HG02970 (cell line): Measurements from ENCODE around the gene EXOC1.
A peak's percentile ranks its signal among the peaks of the same experiment; 100 is the strongest.
"Not testable (repeated sequence)": the region's sequence is repeated elsewhere in the genome, so short reads cannot be mapped to it uniquely, and the experiment has no call there.

ENCODE experiments used
- ATAC-seq: cut with Tn5 transposase; IDR thresholded peaks from one replicate; pipeline ENCODE4 v1.9.1; 2021; ENCODE audit warnings: mild to moderate bottlenecking, moderate library complexity, moderate number of reproducible peaks; ENCODE audit not compliant: unreplicated experiment, low FRiP score

The EXOC1 gene, protein sequence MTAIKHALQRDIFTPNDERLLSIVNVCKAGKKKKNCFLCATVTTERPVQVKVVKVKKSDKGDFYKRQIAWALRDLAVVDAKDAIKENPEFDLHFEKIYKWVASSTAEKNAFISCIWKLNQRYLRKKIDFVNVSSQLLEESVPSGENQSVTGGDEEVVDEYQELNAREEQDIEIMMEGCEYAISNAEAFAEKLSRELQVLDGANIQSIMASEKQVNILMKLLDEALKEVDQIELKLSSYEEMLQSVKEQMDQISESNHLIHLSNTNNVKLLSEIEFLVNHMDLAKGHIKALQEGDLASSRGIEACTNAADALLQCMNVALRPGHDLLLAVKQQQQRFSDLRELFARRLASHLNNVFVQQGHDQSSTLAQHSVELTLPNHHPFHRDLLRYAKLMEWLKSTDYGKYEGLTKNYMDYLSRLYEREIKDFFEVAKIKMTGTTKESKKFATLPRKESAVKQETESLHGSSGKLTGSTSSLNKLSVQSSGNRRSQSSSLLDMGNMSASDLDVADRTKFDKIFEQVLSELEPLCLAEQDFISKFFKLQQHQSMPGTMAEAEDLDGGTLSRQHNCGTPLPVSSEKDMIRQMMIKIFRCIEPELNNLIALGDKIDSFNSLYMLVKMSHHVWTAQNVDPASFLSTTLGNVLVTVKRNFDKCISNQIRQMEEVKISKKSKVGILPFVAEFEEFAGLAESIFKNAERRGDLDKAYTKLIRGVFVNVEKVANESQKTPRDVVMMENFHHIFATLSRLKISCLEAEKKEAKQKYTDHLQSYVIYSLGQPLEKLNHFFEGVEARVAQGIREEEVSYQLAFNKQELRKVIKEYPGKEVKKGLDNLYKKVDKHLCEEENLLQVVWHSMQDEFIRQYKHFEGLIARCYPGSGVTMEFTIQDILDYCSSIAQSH

DNA sequence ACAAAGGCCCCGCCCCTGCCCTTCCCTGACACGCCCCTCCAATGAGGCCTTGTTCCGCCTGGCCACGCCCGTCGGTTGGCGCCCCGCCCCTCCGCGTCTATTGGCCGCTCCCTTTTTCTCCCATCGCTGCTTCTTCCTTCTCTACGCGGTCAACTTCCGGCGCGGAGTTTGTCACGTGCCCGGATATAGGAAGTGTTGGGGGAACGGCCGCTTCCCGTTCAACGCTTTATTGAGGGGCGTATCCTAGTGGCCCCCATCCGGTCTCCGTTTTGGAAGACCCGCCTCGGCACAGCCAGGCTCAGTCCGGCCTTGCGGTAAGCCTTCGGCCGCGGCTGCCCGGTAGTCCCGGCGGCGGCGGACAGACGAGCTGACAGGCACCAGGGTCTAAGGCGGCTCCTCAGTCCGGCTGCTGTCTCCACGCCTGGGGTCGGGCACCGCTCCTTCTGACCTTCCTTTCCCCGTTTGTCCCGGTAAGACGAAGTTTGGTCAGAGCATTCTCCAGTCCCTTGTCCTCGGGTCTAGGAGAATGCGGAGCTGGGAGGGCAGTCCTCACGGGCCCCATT lies at the start of gene EXOC1:
Gene EXOC1, plus strand, starts transcription at position 165 of the 563 bp plus-strand sequence. CDS start 4,676 bp downstream, outside the sequence.
- peak; percentile 99 for ATAC-seq

DNA sequence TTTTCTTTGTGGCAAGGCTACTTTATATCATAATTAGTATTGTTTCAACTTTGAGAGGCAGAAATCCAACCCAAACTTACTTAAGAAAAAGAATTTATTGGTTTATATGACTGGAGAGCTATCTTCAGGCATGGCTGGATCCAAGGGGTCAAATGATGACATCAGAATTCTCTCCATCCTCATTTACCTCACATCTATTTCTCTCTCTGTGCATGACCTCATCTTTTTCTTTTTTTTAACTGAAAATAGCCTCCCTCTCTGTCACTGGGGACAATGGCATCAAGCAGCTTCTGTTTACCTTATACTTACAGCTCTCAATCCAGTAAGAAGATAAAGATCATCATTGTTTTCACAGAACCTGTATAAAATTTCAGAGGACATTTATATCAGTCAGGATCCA lies 45.9 kb upstream of the EXOC1 start:
- ATAC-seq: no peak

DNA sequence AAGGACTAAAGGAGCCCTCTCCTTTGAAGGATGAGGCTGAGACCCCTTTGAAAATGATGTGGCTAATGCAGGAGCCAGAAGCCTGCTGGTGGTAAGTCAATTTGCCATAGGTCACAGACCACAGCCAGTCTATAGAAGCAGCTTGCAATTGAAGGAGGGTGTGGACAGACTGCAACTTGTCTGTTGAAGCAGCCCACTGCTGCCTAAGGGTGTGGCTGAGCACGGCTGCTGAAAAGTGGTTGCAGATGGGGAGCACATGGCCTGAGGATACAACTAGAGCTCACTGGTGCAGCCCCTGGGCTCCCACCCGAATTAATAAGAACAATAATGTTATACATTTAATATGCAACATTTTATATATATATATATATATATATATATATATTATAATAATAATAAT lies 45.3 kb upstream of the EXOC1 start:
- ATAC-seq: no peak

DNA sequence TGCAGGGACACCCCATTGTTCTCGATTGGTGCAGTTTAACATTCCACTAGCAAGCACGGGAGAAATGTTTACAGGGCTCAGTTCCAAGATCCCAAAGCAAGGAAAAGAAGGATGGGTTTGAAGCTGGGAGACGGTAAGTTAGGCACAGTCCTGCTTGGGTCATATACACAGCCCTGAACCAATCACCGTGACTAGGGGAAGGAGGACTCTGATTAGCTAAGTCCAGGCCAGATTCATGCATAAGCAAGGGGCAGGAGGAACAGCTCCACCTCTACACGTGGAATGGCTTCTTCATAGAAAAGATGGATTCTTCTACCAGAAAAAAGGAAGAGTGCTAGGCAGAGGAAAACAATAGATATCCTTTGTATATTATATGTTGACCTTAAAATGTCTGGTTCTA lies 44.8 kb upstream of the EXOC1 start:
- ATAC-seq: no peak

DNA sequence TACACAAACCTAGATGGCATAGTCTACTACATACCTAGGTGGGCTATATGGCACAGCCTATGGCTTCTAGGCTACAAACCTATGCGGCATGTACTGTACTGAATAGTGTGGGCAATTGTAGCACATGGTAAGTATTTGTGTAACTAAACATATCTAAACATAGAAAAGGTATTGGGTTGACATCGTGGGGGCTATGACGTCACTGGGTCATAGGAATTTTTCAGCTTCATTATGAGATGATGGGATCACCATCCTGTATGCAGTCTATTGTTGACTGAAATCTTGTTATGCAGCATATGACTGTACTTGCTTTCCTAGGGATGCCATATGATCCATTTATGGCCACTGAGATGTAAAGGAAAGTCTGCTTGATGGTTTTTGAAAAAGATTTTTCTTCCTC lies 35.8 kb upstream of the EXOC1 start:
- no peak for ATAC-seq

DNA sequence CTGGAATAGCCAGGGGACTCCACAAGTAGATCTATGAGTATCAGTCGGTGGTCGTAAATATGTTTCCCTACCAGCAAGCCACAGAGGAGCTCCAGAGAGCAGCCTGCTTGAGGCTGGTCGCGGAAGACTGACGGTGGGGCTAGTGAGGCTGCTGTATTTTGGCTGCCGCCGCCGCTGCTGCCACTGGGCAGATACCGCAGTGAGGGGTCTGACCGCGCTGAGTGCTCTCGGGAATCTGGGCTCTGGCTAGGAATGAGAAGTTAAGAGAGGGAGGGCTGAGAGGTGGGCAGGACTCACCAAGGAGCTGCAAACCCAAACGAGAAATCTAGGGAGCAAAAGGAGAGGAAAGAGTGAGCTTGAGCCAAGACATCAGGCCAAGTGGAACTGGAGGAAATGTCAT lies 33.8 kb upstream of the EXOC1 start, which contains the start of gene EXOC1L:
Gene EXOC1L, plus strand, starts transcription at position 157 of the 400 bp plus-strand sequence. Its CDS starts 237 bp downstream, at position 394.
- no peak for ATAC-seq

DNA sequence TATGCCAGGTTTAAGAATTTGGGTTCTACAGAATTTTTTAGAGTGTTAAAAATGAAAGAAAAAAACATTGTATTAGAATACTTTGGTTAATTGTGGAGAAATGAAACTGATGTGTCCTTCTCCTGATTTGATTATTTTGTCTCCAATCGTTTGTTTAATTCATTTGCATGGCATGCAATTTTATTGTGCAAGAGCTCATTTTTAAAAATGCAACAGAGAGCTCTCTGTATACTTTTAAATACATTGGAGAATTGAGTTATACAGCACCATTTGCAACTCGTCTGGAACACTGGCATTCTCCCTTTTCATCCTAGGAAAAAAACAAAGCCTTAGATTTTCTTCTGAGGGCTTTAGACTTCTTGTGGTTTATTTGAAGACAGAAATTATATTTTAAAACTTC lies 33.2 kb upstream of the EXOC1 start:
- ATAC-seq: no peak

DNA sequence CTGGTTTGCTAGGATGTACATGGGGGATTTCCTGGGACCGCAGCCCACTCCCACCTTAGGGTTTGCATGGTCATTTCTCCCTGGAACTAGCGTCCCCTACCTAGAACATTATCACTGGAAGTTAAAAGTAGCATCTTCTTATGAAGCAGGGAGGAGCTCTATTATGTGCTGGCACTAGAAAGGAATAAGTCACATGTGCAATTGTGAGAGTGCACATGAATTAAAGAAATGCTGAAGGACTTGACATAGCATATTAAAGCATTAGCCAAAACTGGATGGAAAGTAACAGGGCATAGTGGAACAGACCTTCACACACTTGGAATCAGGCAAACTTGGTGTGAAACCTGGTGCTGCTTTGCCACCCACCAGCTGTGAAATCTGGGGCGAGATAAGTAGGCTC lies 31.1 kb upstream of the EXOC1 start:
- ATAC-seq: no peak

DNA sequence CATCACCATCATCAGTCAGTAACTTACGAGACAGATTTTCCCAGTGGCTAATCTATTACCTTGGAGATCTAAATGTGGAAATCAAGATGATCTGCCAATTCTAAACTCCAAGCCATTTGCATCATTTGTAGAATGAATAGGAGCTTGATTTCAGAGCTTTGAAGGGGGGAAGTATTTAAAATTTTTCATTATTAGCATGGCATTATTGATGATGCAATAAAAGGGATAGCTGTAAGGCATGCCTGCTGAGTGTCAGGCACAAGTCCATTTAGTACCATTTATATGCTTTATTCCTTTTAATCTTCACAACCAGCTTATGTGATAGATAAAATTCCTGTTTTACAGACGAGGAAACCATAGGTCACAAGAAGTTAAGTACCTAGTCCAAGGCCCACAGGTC lies 28.6 kb upstream of the EXOC1 start:
- ATAC-seq: no peak

DNA sequence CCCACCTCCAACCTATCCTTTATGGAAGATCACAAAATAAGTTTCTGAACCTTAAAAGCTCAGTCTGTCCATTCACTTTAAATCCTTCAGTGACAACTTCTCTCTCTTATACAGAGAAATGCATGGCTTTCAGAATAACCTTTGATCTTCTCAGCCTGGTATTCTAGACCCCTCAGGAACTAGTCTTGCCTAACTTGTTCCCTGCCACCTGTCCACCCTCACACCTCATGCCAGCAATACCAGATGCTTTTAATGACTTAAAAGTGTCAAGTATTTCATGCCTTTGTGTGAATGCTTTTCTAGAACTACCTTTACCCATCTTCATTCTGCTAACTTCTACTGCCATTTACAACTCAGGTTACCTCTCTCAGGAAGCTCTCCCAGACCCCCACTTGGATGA lies 26.5 kb upstream of the EXOC1 start:
- no peak for ATAC-seq

DNA sequence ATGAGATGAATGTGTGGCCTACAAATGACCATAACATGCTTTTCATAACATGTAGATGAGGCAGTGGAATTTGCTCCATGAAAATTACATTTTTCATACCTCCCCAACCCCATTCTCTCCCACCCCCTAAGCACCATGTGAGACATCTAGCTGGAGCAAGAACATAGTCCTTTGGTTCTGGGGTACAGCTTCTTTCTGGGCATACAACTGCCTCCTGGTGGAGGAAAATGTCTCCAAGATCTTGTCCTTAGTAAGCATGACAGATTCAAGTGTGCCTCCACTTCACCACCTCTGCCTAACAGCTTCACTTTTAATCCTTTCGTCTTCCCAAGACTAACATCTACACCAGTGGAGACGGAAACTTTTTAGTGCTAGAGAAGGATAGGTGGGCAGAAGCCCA lies 25.9 kb upstream of the EXOC1 start:
- ATAC-seq: no peak

DNA sequence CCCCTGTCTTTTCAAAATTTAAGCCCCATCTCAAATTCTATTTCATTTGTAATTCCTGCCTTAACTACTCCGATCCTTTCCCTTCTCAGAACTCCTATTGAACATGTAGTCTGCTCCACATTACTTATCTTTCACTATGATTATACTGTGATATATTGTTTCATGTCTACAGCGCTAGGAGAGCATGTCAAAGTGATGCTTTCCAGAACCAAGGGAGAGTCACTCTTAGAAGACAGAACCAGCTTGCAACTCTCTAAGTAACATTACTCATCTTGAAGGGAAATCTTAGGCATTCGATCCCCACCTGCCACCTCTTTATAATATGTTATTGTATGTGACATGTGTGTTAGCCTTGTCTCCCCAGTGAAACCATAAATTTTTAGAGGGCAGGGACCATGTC lies 23.4 kb upstream of the EXOC1 start:
- ATAC-seq: no peak

DNA sequence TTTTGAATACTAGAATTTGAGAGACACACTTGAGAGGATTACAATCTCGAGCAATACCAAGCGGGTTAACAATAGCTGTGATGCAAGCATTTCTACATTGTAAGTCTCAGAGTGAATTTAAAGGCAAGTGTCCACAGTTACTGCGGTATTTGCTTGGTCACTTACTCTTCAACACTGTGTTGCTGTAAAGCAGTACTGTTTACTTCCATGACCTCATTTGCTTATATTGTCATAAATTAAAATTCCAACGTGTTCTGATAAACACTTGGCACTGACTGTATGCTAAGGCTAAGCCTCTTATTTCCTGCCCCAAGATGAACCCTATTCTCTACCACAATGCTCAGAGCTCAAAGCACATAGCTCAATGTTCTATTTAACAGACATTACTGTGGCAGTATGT lies 22.7 kb upstream of the EXOC1 start:
- no peak for ATAC-seq

DNA sequence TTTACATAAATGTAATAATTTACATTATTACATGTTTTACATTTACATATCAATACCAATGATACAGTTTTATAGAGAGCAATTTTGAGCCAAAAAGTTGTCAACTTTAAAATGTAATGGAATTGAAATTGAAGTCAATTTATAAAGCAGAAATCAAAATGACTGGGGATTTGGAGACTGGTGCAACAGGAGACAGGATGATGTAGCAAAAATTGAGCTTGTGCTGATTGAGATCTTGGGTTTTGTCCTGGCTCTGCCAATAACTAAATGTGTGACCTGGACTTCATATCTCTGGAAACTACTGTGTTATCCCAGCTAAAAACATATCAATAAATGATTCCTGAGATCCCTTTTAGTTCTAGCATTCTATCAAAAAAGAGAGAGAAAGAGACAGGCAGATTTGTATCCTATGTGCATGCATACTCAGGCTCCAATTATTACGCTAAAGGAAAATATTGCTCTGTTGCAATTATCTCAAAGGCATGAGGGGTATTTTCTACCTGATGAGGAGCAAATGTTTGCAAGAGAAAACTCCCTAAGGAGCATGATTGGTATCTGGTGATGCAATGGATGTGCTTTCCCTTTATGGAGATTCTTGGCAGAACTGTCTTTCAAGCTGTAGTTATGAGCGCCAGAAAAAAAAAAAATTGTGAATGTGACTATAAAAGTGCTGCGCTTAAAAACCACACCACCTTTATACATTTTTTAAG lies 19.2 kb upstream of the EXOC1 start:
- ATAC-seq: no peak

DNA sequence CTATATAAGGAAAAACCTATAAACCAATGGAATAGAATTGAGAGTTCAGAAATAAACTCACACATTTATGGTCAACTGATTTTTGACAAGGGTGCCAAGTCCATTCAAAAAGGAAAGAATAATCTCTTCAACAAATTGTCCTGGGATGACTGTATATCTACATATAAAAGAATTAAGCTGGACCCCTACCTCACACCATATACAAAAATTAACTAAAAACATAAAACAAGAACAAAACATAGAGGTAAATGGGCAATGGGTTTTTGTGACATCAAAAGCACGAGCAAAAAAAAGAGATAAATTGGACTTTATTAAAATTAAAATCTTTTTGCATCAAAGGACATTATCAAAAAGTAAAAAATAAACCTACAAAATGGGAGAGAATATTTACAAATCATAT lies 15.5 kb upstream of the EXOC1 start:
- ATAC-seq: no peak

DNA sequence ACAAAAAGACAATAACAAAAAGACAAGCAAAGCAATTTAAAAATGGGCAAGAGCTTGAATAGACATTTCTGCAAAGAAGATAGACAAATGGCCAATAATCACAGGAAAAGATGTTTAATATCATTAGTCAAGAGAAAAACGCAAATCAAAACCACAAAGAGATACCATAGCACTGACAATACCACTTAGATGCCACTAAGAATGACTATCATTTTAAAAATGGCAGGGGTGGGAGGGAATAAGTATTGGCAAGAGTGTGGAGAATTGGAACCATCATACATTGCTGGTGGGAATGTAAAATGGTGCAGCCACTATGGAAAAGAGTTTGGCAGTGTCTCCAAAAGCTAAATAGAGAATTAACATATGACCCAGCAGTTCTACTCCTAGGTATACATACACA lies 15.1 kb upstream of the EXOC1 start:
- ATAC-seq: no peak

DNA sequence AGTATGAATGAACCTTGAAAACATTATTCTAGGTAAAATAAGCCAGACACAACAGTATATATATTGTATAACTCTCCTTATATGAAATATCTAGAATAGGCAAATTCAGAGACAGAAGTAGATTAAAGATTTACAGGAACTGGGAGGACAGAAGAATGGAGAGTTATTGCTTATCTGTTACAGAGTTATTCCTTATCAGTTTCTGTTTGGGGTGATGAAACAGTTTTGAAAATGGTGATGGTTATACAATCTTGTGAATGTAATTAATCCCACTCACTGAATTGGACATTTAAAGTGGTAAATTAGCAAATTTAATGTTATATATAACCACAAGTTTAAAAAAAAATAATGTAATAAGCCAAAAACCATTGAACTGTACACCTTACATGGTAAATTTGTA lies 14.5 kb upstream of the EXOC1 start:
- no peak for ATAC-seq

DNA sequence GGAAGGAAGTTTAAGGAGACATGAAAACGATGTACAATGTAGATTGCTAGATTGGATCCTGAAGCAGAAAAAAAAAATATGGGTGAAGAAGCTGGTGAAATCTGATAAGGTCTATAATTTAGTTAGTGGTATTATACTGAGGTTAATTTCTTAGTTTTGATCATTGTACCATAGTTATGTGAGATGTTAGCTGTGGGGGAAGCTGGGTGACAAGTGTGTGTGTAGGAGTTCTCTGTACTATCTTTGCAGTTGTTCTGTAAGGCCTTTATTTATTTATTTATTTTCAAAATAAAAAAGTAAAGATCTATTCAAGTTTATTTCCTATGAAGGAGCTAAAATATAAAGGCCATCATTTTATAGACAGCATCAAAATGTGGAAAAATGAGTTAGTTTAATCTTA lies 12.5 kb upstream of the EXOC1 start:
- no peak for ATAC-seq

DNA sequence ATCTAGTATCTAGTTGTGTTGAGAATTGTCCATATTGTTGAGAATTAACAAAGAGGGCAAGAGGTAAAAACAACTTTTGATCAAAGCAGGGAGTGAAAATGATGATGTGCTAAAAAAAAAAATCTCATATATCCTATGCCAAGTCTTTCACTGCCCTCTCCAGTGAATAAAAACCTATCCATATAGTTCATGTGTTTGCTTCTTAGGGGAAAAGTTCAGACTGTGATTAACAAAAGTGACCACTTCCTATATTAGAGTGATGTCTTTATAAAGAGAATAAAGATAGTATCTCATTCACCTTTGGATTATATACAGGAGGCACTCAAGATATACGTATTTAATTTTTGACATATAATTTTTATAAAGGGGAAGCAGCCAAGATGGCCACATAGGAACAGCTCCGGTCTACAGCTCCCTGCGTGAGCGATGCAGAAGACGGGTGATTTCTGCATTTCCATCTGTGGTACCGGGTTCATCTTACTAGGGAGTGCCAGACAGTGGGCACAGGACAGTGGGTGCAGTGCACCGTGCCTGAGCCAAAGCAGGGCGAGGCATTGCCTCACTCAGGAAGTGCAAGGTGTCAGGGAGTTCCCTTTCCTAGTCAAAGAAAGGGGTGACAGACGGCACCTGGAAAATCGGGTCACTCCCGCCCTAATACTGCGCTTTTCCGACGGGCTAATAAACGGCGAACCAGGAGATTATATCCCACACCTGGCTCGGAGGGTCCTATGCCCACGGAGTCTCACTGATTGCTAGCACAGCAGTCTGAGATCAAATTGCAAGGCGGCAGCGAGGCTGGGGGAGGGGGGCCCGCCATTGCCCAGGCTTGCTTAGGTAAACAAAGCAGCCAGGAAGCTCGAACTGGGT lies 11.8 kb upstream of the EXOC1 start:
- not testable (repeated sequence) for ATAC-seq

DNA sequence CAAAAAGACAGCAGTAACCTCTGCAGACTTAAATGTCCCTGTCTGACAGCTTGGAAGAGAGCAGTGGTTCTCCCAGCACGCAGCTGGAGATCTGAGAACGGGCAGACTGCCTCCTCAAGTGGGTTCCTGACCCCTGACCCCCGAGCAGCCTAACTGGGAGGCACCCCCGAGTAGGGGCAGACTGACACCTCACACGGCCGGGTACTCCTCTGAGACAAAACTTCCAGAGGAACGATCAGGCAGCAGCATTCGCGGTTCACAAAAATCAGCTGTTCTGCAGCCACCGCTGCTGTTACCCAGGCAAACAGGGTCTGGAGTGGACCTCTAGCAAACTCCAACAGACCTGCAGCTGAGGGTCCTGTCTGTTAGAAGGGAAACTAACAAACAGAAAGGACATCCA lies 11.1 kb upstream of the EXOC1 start:
- not testable (repeated sequence) for ATAC-seq
